Fibroblast of lung (primary cell): ENCODE measurements around the gene TMEM120B.

ENCODE experiments used
- CTCF ChIP-seq, 2 donors: IDR thresholded peaks in 1 of 2; conservative IDR thresholded peaks in 1 of 2; 1 replicate in 1 of 2; 2 replicates in 1 of 2; pipeline ENCODE4 v1.5.1; 2011 to 2012; ENCODE audit warnings: low read length in 2 of 2, control low read depth in 1 of 2, inconsistent platforms in 1 of 2, low read depth in 1 of 2, mild to moderate bottlenecking in 1 of 2
- EZH2 ChIP-seq: IDR thresholded peaks from 2 replicates; pipeline ENCODE4 v1.5.1; 2012; ENCODE audit warnings: low read length, control low read depth, mild to moderate bottlenecking; ENCODE audit errors: missing control alignments

- TF ChIP-seq CTCF (conservative IDR thresholded peaks at IDR 0.05 in 1 of 2, IDR thresholded peaks at IDR 0.05 in 1 of 2; ENCODE audit: low read depth in 1 of 2, low read length in 2 of 2) (no peak), EZH2 (no peak)
Observed at GRCh38 chr12:121720762-121721161, 8.2 kb downstream of the TMEM120B start.
